ENCODE measurements around the gene SRPK2.
"Not testable (repeated sequence)": the region's sequence is repeated elsewhere in the genome, so short reads cannot be mapped to it uniquely, and the experiment has no call there.

Gene SRPK2

DNA sequence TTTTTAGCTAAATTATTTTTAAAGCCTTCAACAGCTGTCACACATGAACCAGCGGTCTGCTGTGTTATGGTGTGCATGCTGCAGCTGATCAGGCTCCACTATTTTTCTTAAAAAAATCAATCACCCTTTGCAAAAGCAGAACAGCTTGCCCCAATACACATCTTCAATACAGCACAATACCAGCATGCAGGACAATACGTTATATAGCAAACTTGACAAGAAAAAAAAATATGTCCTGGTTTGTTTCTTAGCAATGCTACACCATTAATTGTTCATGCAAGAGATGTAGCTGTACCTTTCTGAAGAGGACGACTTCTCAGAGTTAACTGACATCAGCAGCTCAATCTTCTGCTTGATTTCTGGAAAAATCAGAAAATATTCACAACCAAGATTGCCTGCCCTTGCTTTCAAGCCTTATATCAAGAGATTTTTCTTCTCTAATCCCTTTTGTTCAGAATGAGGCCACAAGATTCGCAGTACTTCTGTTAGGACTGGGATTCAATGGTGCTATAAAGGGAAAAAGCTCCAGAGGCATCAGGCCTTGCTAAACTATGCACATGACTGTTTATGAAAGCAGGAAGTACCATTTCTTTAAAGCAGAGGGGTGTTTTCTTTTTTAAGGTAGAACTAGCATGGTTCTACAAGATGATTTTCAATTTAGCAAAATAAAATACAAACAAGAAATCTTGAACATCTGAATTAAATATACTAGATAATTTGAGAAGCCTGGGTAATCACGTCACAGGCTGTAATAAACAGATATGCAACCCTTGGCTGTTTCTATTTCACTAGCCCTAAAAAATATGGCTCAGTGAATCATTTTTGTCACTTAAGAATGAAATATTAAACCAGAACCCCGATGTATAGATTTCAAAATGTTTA, 120.0 kb downstream of the SRPK2 start:
- peak; percentile 89 for TF ChIP-seq POLR2AphosphoS5 (IDR thresholded peaks at IDR 0.05; ENCODE audit: borderline replicate concordance, low read depth, low read length)
- TF ChIP-seq EZH2 (IDR thresholded peaks at IDR 0.05) = no peak
- Histone ChIP-seq H3K36me3 (ENCODE audit: insufficient read depth, low read length) (no peaks in the 10 kb centered on the region), H3K9me3 (ENCODE audit: low read depth, low read length) (no peaks in the 10 kb centered on the region), H3K4me3 (peak overlapping the region; percentile 93), H3K9ac (ENCODE audit: insufficient read length) (peak overlapping the region; percentile 82), H3K27ac (peak overlapping the region; percentile 90)
- DNase-seq (ENCODE audit: low read depth, low spot score) = peak; percentile 65

DNA sequence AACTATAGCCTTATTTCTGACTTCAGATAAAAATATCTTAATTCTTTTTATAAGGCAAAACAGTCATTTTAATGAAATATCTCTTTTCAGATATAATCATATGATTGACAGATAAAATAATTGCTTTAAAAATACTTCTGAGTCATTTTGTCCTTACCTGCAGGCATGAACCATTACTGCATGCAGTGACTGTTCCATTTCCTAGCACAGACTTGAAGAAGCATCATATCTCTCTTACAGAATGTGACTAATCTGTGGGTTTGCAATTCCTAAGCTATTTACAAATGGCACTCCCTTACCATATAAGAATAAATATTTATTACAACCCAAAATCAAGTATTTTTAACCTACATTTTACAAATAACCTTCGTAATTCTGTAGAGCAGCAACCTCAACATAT, 120.7 kb downstream of the SRPK2 start:
- no peaks in the 10 kb centered on the region for H3K9me3 ChIP-seq (ENCODE audit: low read depth, low read length)
- H3K9ac ChIP-seq (ENCODE audit: insufficient read length) = peak overlapping the region; percentile 82
- no peak for DNase-seq (ENCODE audit: low read depth, low spot score)
- peak overlapping the region; percentile 90 for H3K27ac ChIP-seq
- no peaks in the 10 kb centered on the region for H3K36me3 ChIP-seq (ENCODE audit: insufficient read depth, low read length)
- H3K4me3 ChIP-seq = peak overlapping the region; percentile 93
- TF ChIP-seq FOXP2 (optimal IDR thresholded peaks at IDR 0.05; ENCODE audit: control extremely low read depth, extremely low read length, insufficient read depth) (no peak), POLR2AphosphoS5 (IDR thresholded peaks at IDR 0.05; ENCODE audit: borderline replicate concordance, low read depth, low read length) (no peak), EZH2 (IDR thresholded peaks at IDR 0.05) (no peak)

GRCh38 chr7:105267244-105267643, 121.5 kb downstream of the SRPK2 start:
- Histone ChIP-seq H3K36me3 (ENCODE audit: insufficient read depth, low read length) (no peaks in the 10 kb centered on the region), H3K4me3 (peak overlapping the region; percentile 93), H3K9ac (ENCODE audit: insufficient read length) (no peak overlapping the region), H3K9me3 (ENCODE audit: low read depth, low read length) (no peaks in the 10 kb centered on the region), H3K27ac (no peak overlapping the region)
- TF ChIP-seq POLR2AphosphoS5 (IDR thresholded peaks at IDR 0.05; ENCODE audit: borderline replicate concordance, low read depth, low read length) = no peak
- no peak for TF ChIP-seq FOXP2 (optimal IDR thresholded peaks at IDR 0.05; ENCODE audit: control extremely low read depth, extremely low read length, insufficient read depth)
- TF ChIP-seq EZH2 (IDR thresholded peaks at IDR 0.05) = no peak
- no peak for DNase-seq (ENCODE audit: low read depth, low spot score)

GRCh38 chr7:105264707-105265106, 124.0 kb downstream of the SRPK2 start:
- H3K4me3 ChIP-seq = no peak overlapping the region
- no peak overlapping the region for H3K27ac ChIP-seq
- DNase-seq (ENCODE audit: low read depth, low spot score) = no peak
- TF ChIP-seq EZH2 (IDR thresholded peaks at IDR 0.05) (no peak), POLR2AphosphoS5 (IDR thresholded peaks at IDR 0.05; ENCODE audit: borderline replicate concordance, low read depth, low read length) (no peak), FOXP2 (optimal IDR thresholded peaks at IDR 0.05; ENCODE audit: control extremely low read depth, extremely low read length, insufficient read depth) (no peak)
- no peak overlapping the region for H3K9ac ChIP-seq (ENCODE audit: insufficient read length)
- H3K9me3 ChIP-seq (ENCODE audit: low read depth, low read length) = no peaks in the 10 kb centered on the region
- no peaks in the 10 kb centered on the region for H3K36me3 ChIP-seq (ENCODE audit: insufficient read depth, low read length)

DNA sequence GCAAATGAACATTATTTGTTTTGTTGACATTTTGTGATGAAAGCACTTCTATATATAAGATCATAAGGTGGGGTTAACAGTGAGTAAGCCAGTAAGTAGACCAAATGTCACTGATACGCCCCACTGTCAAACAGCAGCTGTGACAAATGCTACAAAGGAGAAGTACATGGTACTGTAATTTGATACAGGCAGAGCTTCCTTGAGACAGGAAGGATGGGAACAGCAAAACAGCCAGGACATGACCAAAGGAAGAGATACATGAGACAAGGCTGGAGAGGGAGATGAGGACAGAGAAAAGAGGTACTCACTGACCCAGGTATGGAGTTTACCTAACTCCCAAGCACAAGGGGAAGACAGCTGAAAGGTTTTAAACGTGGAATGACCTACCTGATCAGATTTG, 127.0 kb downstream of the SRPK2 start:
- no peak for DNase-seq (ENCODE audit: low read depth, low spot score)
- Histone ChIP-seq H3K9me3 (ENCODE audit: low read depth, low read length) (no peaks in the 10 kb centered on the region), H3K36me3 (ENCODE audit: insufficient read depth, low read length) (no peaks in the 10 kb centered on the region), H3K4me3 (no peak overlapping the region), H3K27ac (no peak overlapping the region), H3K9ac (ENCODE audit: insufficient read length) (no peak overlapping the region)
- TF ChIP-seq POLR2AphosphoS5 (IDR thresholded peaks at IDR 0.05; ENCODE audit: borderline replicate concordance, low read depth, low read length) (no peak), EZH2 (IDR thresholded peaks at IDR 0.05) (no peak), FOXP2 (optimal IDR thresholded peaks at IDR 0.05; ENCODE audit: control extremely low read depth, extremely low read length, insufficient read depth) (no peak)

- not testable (repeated sequence) for H3K9ac ChIP-seq (ENCODE audit: insufficient read length); H3K4me3 ChIP-seq; H3K9me3 ChIP-seq (ENCODE audit: low read depth, low read length); H3K27ac ChIP-seq; H3K36me3 ChIP-seq (ENCODE audit: insufficient read depth, low read length); DNase-seq (ENCODE audit: low read depth, low spot score)
These were observed 128.4 kb downstream of the SRPK2 start for GRCh38 chr7:105260201-105260871.

DNA sequence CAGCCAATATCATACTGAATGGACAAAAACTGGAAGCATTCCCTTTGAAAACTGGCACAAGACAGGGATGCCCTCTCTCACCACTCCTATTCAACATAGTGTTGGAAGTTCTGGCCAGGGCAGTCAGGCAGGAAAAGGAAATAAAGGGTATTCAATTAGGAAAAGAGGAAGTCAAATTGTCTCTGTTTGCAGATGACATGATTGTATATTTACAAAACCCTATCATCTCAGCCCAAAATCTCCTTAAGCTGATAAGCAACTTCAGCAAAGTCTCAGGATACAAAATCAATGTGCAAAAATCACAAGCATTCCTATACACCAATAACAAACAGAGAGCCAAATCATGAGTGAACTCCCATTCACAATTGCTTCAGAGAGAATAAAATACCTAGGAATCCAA, 129.8 kb downstream of the SRPK2 start:
- not testable (repeated sequence) for H3K36me3 ChIP-seq (ENCODE audit: insufficient read depth, low read length); H3K4me3 ChIP-seq; DNase-seq (ENCODE audit: low read depth, low spot score); H3K9ac ChIP-seq (ENCODE audit: insufficient read length); H3K27ac ChIP-seq; H3K9me3 ChIP-seq (ENCODE audit: low read depth, low read length)

GRCh38 chr7:105257338-105257737, 131.4 kb downstream of the SRPK2 start:
- Histone ChIP-seq H3K4me3 (peak overlapping the region; percentile 19; the same call in 1 of the 2 replicates), H3K27ac (peak overlapping the region; percentile 8; the same call in 1 of the 2 replicates), H3K36me3 (ENCODE audit: insufficient read depth, low read length) (no peaks in the 10 kb centered on the region), H3K9ac (ENCODE audit: insufficient read length) (no peak overlapping the region), H3K9me3 (ENCODE audit: low read depth, low read length) (no peaks in the 10 kb centered on the region)
- no peak for DNase-seq (ENCODE audit: low read depth, low spot score)
- TF ChIP-seq FOXP2 (optimal IDR thresholded peaks at IDR 0.05; ENCODE audit: control extremely low read depth, extremely low read length, insufficient read depth) (no peak), EZH2 (IDR thresholded peaks at IDR 0.05) (no peak)

Data from SK-N-MC (cell line).